Glutamatergic neuron (in vitro differentiated cells): ENCODE measurements around the gene ZBP1. TPM values are rescaled to one million over a fixed set of nuclear protein-coding genes. Genes with fewer than 3 reads are reported as not detected.

Source experiments
- DNase-seq: peaks from one replicate; pipeline ENCODE4 v3.0.0; 2022
- H3K27ac Mint-ChIP-seq: one replicate; pipeline ENCODE4 v1.8.0; 2020; ENCODE audit warnings: mild to moderate bottlenecking, mixed read lengths, inconsistent platforms; ENCODE audit not compliant: unreplicated experiment
- H3K27me3 Mint-ChIP-seq: one replicate; pipeline ENCODE4 v1.8.0; 2020; ENCODE audit warnings: mild to moderate bottlenecking, moderate library complexity, mixed read lengths, inconsistent platforms; ENCODE audit not compliant: unreplicated experiment
- H3K36me3 Mint-ChIP-seq: one replicate; pipeline ENCODE4 v1.8.0; 2020; ENCODE audit warnings: mild to moderate bottlenecking, mixed read lengths, inconsistent platforms; ENCODE audit not compliant: unreplicated experiment
- H3K4me1 Mint-ChIP-seq: one replicate; pipeline ENCODE4 v1.8.0; 2020; ENCODE audit warnings: mild to moderate bottlenecking, low read depth, mixed read lengths, inconsistent platforms; ENCODE audit not compliant: unreplicated experiment
- H3K4me3 Mint-ChIP-seq: one replicate; pipeline ENCODE4 v1.8.0; 2020; ENCODE audit warnings: mild to moderate bottlenecking, mixed read lengths, inconsistent platforms; ENCODE audit not compliant: unreplicated experiment
- H3K9me3 Mint-ChIP-seq: one replicate; pipeline ENCODE4 v1.8.0; 2020; ENCODE audit warnings: mild to moderate bottlenecking, moderate library complexity, mixed read lengths, inconsistent platforms; ENCODE audit not compliant: unreplicated experiment
- total RNA-seq: library from RNA; stranded (reverse); fragmentation: NEBNext Ultra II Directional; extraction: Animal tissue kit (Norgen Biotek cat#: 25700); gene quantifications from one replicate; pipeline ENCODE4 v1.2.1, GENCODE V29; 2021; ENCODE audit not compliant: unreplicated experiment
- TF ChIP-seq, protein P1 (sequence below): fragments of 200-600 bp; sonication (generic); IDR thresholded peaks from one replicate; pipeline ENCODE4 v1.5.0; 2021; ENCODE audit not compliant: partially characterized antibody, unreplicated experiment

ZBP1 gene
- total RNA-seq, 1 donor from 2014 or later, result not detected

DNA sequence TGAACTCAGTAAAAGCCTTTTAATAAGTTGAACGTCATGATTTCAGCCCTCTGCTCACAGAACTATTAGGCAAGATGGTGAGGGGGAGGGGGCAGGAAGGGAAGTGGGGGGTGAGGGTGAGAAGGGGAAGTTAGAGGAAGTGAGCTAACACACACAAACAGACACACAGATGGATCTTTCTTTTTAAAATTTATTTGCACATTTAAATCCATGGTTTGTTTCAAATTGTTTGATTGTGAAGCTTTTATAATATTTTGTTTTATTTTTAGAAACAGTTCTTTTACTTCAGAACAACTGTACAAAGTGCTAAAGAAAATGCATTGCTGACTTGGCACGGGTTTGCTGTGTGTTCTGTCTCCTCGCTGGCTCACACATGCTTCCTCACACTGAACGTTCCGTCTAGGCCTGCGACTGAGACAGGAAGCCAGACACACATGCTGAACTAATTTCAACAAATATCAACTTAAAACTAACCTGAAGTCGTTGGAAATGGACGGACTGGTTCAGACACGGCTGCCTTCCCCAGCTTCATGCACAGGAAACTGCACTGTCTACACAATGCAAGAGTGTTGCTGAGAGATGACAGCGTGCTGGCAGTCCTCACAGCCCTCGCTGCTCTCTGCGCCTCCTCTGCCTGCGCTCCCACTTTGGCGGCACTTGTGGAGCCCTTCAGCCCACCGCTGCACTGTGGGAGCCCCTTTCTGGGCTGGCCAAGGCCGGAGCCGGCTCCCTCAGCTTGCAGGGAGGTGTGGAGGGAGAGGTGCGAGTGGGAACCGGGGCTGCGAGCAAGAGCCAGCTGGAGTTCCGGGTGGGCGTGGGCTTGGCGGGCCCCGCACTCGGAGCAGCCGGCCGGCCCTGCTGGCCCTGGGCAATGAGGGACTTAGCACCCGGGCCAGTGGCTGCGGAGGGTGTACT, 8.1 kb upstream of the ZBP1 start:
- Mint-ChIP-seq H3K9me3 (peaks cover 10% of the 10 kb centered on the region), H3K27ac (no peak overlapping the region), H3K36me3 (no peaks in the 10 kb centered on the region), H3K27me3 (no peaks in the 10 kb centered on the region), H3K4me1 (peaks cover 5% of the 10 kb centered on the region), H3K4me3 (no peak overlapping the region)
- no peak for DNase-seq
- TF ChIP-seq, protein P1, sequence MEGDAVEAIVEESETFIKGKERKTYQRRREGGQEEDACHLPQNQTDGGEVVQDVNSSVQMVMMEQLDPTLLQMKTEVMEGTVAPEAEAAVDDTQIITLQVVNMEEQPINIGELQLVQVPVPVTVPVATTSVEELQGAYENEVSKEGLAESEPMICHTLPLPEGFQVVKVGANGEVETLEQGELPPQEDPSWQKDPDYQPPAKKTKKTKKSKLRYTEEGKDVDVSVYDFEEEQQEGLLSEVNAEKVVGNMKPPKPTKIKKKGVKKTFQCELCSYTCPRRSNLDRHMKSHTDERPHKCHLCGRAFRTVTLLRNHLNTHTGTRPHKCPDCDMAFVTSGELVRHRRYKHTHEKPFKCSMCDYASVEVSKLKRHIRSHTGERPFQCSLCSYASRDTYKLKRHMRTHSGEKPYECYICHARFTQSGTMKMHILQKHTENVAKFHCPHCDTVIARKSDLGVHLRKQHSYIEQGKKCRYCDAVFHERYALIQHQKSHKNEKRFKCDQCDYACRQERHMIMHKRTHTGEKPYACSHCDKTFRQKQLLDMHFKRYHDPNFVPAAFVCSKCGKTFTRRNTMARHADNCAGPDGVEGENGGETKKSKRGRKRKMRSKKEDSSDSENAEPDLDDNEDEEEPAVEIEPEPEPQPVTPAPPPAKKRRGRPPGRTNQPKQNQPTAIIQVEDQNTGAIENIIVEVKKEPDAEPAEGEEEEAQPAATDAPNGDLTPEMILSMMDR, result no peak

DNA sequence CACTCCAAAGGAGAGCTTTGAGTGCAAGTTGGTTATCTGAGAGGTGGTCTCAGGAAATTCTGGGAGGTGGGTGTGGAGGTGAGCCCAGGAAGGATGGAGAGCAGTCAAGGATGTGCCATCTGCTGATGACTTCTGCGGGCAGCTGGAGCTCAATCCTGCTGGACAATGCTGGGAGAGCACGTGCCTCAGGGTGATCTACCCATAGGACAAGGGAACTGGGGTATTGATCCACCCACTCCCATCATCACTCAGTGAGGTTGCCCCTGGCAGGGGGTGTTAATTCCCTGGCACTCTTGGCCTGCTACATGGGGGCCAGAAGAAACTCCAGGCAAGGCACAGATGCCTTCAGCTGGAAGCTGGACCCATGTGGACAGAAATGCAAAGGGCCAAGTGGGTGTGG, 7.1 kb upstream of the ZBP1 start:
- H3K27ac Mint-ChIP-seq, result no peak overlapping the region

DNA sequence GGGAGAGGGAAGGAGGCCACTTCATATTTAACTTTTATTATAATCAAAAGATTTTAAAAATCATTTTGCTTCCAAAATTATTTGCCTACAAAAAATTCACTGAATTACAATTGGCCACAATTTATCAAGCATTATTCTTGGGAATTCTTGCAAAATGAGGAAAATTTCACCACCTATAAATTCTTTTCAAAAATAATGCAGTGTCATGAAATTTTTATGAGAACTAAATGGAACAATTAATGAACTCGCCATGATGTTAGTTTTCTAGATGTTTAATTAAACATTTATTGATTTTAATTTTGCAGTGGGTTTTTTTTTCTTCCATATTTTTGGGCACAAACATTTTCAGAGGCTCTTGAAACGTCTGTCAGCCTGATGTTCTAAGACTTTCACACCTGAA, 5.8 kb upstream of the ZBP1 start:
- Mint-ChIP-seq H3K4me1 (no peaks in the 10 kb centered on the region), H3K9me3 (peaks cover 10% of the 10 kb centered on the region), H3K4me3 (no peak overlapping the region), H3K36me3 (no peaks in the 10 kb centered on the region), H3K27ac (no peak overlapping the region), H3K27me3 (no peaks in the 10 kb centered on the region)
- DNase-seq, result no peak
- TF ChIP-seq, protein P1, result no peak

More for the DNA sequence above, 7.1 kb upstream of the ZBP1 start:
- Mint-ChIP-seq H3K4me1 (peaks cover 5% of the 10 kb centered on the region), H3K4me3 (no peak overlapping the region), H3K27me3 (no peaks in the 10 kb centered on the region), H3K9me3 (peaks cover 10% of the 10 kb centered on the region), H3K36me3 (no peaks in the 10 kb centered on the region)
- TF ChIP-seq, protein P1, result peak; percentile 11
- no peak for DNase-seq

DNA sequence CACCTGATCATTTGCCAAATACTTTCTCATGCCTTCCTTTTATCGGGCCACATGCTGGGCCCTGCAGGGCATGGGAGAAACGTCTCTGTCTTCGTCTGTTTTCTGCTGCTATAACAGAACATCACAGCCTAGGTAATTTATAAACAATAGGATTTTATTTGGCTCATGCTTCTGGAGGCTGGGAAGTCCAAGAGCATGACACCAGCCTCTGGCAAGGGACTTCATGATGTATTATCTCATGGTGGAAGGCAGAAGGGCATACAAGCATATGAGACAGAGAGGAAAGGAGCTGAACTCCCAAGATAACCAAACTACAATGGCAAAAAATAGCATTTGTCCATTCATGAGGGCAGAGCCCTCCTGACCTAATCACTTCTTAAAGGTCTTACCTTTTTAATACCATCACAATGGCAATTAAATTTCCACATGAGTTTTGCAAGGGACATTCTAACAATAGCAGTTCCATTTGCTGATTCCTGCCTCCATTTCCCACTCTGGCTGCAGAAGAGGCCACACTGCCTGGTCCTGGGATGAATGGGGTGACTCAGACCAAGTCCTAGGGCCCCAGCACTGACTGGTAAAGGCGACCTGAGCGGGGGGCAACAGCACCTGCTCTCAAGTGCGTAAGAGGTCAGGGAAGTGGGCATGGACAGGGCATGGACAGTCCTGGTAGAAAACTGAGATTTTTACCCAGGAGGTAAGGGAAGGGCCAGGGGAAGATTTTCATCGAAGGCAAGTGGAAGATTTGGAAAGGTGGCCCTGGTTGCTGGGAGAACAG, 5.1 kb upstream of the ZBP1 start:
- Mint-ChIP-seq H3K36me3 (no peaks in the 10 kb centered on the region), H3K9me3 (peaks cover 10% of the 10 kb centered on the region), H3K27me3 (no peaks in the 10 kb centered on the region), H3K4me1 (no peaks in the 10 kb centered on the region), H3K27ac (no peak overlapping the region), H3K4me3 (no peak overlapping the region)
- TF ChIP-seq, protein P1, result no peak
- DNase-seq, result no peak
